K562 (cell line): ENCODE measurements around the gene FSTL4. TPM values are rescaled to one million over a fixed set of nuclear protein-coding genes. Genes with fewer than 3 reads are reported as not detected.

ENCODE experiments used
- ATAC-seq: fragments of 200-7000 bp; cut with Tn5 transposase; 3 replicates; pipeline ENCODE4 v1.9.1; 2020; ENCODE audit warnings: moderate library complexity
- BruUV-seq: library from RNA; stranded (reverse); fragments of 400-500 nt; replicated peaks from 2 replicates; lab custom pipeline; 2021; lab: Mats Ljungman, UMichigan
- CTCF ChIA-PET: fragments of 300-600 bp; formaldehyde crosslinking; extraction: SDS; loops from one replicate; lab custom pipeline; 2021; ENCODE audit warnings: low intra/inter-chr PET ratio; lab: Yijun Ruan, JAX
- POLR2A ChIA-PET: fragments of 300-600, 350-650 bp; sonication (Branson Sonifier 250); formaldehyde crosslinking; extraction: SDS; loops from one replicate; lab custom pipeline; 2021; ENCODE audit warnings: antibody characterized with exemption, inconsistent platforms; lab: Yijun Ruan, JAX
- DNase-seq, 4 experiments: peaks; one replicate each; pipeline versions ENCODE4 v3.0.0 to v3.0.0-alpha.2; 2011 to 2018; ENCODE audit warnings: low spot score in 3 of 4, mixed read lengths in 3 of 4; ENCODE audit errors: extremely low read depth in 1 of 4
- FAIRE-seq: peaks from 2 replicates; lab custom pipeline; 2011; peaks lifted over from hg19 to GRCh38; lab: Jason Lieb, UNC
- H2AFZ ChIP-seq: 2 replicates; pipeline ENCODE4 v1.6.0; 2011; ENCODE audit warnings: low read depth, low read length, control low read depth, inconsistent platforms
- H3K27ac ChIP-seq: fragments of 200-600 bp; 3 replicates; pipeline ENCODE4 v1.8.0; 2011; ENCODE audit warnings: low read depth, mild to moderate bottlenecking, control low read depth, inconsistent platforms, low read length, moderate library complexity, mixed read lengths; ENCODE audit errors: extremely low read depth
- H3K27me3 ChIP-seq, 2 experiments: fragments of 300-600 bp in 1 of 2; 2 replicates in 1 of 2; 3 replicates in 1 of 2; pipeline versions ENCODE4 v1.6.0 to v1.8.0; 2011; ENCODE audit warnings: inconsistent platforms in 2 of 2, low read length in 2 of 2, mild to moderate bottlenecking in 1 of 2, mixed read lengths in 1 of 2, moderate library complexity in 1 of 2; ENCODE audit not compliant: control insufficient read depth in 2 of 2, insufficient read depth in 2 of 2
- H3K36me3 ChIP-seq: fragments of 300-600 bp; 3 replicates; pipeline ENCODE4 v1.8.0; 2011; ENCODE audit warnings: mild to moderate bottlenecking, low read length, inconsistent platforms; ENCODE audit not compliant: control insufficient read depth, insufficient read depth
- H3K4me1 ChIP-seq, 2 experiments: fragments of 200-600 bp in 1 of 2; replicated peaks in 1 of 2; 2 replicates in 1 of 2; 3 replicates in 1 of 2; pipeline versions ENCODE4 v1.5.1 to v1.8.0; 2011; ENCODE audit warnings: inconsistent platforms in 2 of 2, low read length in 2 of 2, mild to moderate bottlenecking in 1 of 2, mixed read lengths in 1 of 2, moderate library complexity in 1 of 2; ENCODE audit not compliant: control insufficient read depth in 2 of 2, insufficient read depth in 2 of 2
- H3K4me2 ChIP-seq: 2 replicates; pipeline ENCODE4 v1.6.1; 2011; ENCODE audit warnings: low read length, control low read depth, inconsistent platforms, mixed read lengths; ENCODE audit not compliant: insufficient read depth
- H3K4me3 ChIP-seq: fragments of 200-600 bp; sonication (generic), shearing (Covaris generic); 2 replicates; pipeline ENCODE4 v1.5.1; 2016; ENCODE audit warnings: control low read depth, inconsistent platforms
- H3K79me2 ChIP-seq: fragments of 200-600 bp; 3 replicates; pipeline ENCODE4 v1.8.0; 2011; ENCODE audit warnings: low read length, inconsistent platforms; ENCODE audit not compliant: control insufficient read depth, insufficient read depth
- H3K9ac ChIP-seq, 2 experiments: 2 replicates each; pipeline versions ENCODE4 v1.6.0 to v1.6.1; 2011; ENCODE audit warnings: low read depth in 2 of 2, low read length in 2 of 2, control low read depth in 1 of 2, inconsistent platforms in 1 of 2, mild to moderate bottlenecking in 1 of 2, mixed read lengths in 1 of 2; ENCODE audit not compliant: insufficient read depth in 1 of 2
- H3K9me1 ChIP-seq: one replicate; pipeline ENCODE4 v1.6.0; 2011; ENCODE audit warnings: inconsistent platforms, mild to moderate bottlenecking, low read length, moderate library complexity; ENCODE audit not compliant: control insufficient read depth, insufficient read depth
- H3K9me3 ChIP-seq: replicated peaks from 2 replicates; pipeline ENCODE4 v1.5.1; 2011; ENCODE audit warnings: low read depth, low read length, inconsistent platforms; ENCODE audit not compliant: control insufficient read depth, insufficient read depth
- H4K20me1 ChIP-seq: replicated peaks from 2 replicates; pipeline ENCODE4 v1.6.1; 2011; ENCODE audit warnings: low read length, inconsistent platforms, mixed read lengths; ENCODE audit not compliant: control insufficient read depth, insufficient read depth
- HDGF ChIP-seq: fragments of 450-650 bp; IDR thresholded peaks from 2 replicates; pipeline ENCODE4 v1.6.1; 2016
- SNRNP70 ChIP-seq: fragments of 200-400 bp; formaldehyde crosslinking; optimal IDR thresholded peaks from 2 replicates; pipeline ENCODE3; 2017; ENCODE audit warnings: low read depth, low read length
- ZNF318 ChIP-seq, 2 experiments: fragments of 450-650 bp; IDR thresholded peaks; 2 replicates each; pipeline ENCODE4 v1.6.1; 2016; ENCODE audit warnings: mild to moderate bottlenecking in 2 of 2, borderline replicate concordance in 1 of 2, low read depth in 1 of 2, moderate library complexity in 1 of 2
- ZNF584 ChIP-seq: fragments of 200-800 bp; sonication (Bioruptor generic); IDR thresholded peaks from 2 replicates; pipeline ENCODE4 v1.6.1; 2016; ENCODE audit warnings: low read depth, mild to moderate bottlenecking, missing genetic modification characterization, missing compliant biosample characterization
- WGBS: fragments of 100-300 bp; shearing (Covaris generic); methylation state at CpG from one replicate; pipeline ENCODE4 v1.1.6; 2016; ENCODE audit warnings: low coverage, mixed read lengths; ENCODE audit not compliant: insufficient coverage; ENCODE audit errors: missing lambda C conversion rate; 5-methylcytosine and 5-hydroxymethylcytosine counted together
- in situ Hi-C: fragments of 300-500 bp; cut with MboI; formaldehyde crosslinking; loops from 4 replicates; pipeline ENCODE4 v1.15.0; 2018; ENCODE audit warnings: inconsistent platforms, mixed read lengths
- intact Hi-C: fragments of 100-400 bp; cut with micrococcal nuclease; formaldehyde crosslinking; loops from 2 replicates; pipeline ENCODE4 v1.14.2; 2022
- polyA plus RNA-seq, 8 experiments: library from polyadenylated mRNA; depleted of rRNA in 4 of 8; stranded (reverse) in 5 of 8; unstranded in 3 of 8; fragments of >200 nt; fragmentation: Nextera tagmentation in 2 of 8; fragmentation: Illumina TruSeq in 1 of 8; extraction: Ambion mirVana in 2 of 8; extraction: Trizol in 1 of 8; gene quantifications; 2 replicates each; pipeline versions ENCODE4 v1.2.1 to v1.2.3, GENCODE V29; 2011 to 2014; ENCODE audit warnings: inconsistent platforms in 1 of 8, missing spikeins in 1 of 8
- total RNA-seq, 7 experiments: library from RNA; depleted of rRNA in 6 of 7; stranded (reverse); fragments of >200 nt in 6 of 7; fragmentation: Illumina TruSeq in 2 of 7; extraction: Trizol in 2 of 7; gene quantifications; 2 replicates each; pipeline versions ENCODE4 v1.2.1 to v1.2.3, GENCODE V29; 2011 to 2021; ENCODE audit warnings: low replicate concordance in 1 of 7

The FSTL4 gene
- total and polyA plus RNA-seq, 9 of the 15 experiments (the other 6 are each of a cell fraction or from before 2014, with no cell fraction given), result 0.08 to 0.18 (median 0.10) TPM; not detected in 5

GRCh38 chr5:133304707-133305216 lies 307.6 kb downstream of the FSTL4 start:
- 0% methylated on average over 2 of the region's 2 CpGs for WGBS
- TF ChIP-seq ZNF584 (CRISPR knock-in tag), result no peak
- TF ChIP-seq HDGF, result no peak
- TF ChIP-seq SNRNP70, result no peak
- TF ChIP-seq ZNF318 (IDR thresholded peaks at IDR 0.05; ENCODE audit: borderline replicate concordance in 1 of 2, low read depth in 1 of 2), result no peak

More at GRCh38 chr5:133304707-133305216, 307.6 kb downstream of the FSTL4 start:
- Histone ChIP-seq H3K9me1 (no peaks in the 10 kb centered on the region), H3K4me1 (no peaks in the 10 kb centered on the region), H3K4me2 (no peak overlapping the region), H3K27ac (no peak overlapping the region), H3K4me3 (no peak overlapping the region), H3K79me2 (no peaks in the 10 kb centered on the region), H3K9me3 (no peaks in the 10 kb centered on the region), H2AFZ (no peak overlapping the region), H3K9ac (no peak overlapping the region), H3K27me3 (peaks cover 17 to 77% of the 10 kb centered on the region in 2 experiments; a peak in 3 of 5 replicates), H4K20me1 (0 out of 2 replicates have a peak, but pooled peaks cover 5% of the 10 kb centered on the region), H3K36me3 (no peaks in the 10 kb centered on the region)
- ChIA-PET POLR2A (interaction anchor here (0.5 to 1.6 kb wide), 5 partner anchors 9 to 64 kb away, joined by 3 to 6 read pairs (median 3); no protein-coding TSS in a partner anchor), CTCF (interaction anchor here (0.6 kb wide), 1 partner anchor 8 kb away, joined by 3 read pairs; no protein-coding TSS in a partner anchor)
- DNase-seq (no peak), ATAC-seq (no peak), FAIRE-seq (no peak)
- intact Hi-C loops (no loop called here), in situ Hi-C loops (no loop called here)
- no TSS peak for BruUV-seq
